ENCODE results near the gene E4F1.

GRCh38 chr16:2251296-2252111, 28.1 kb downstream of the E4F1 start, which contains the start of gene ECI1:
- peak; percentile 44 to 56 for TF ChIP-seq CTCF (conservative IDR thresholded peaks at IDR 0.05 in 1 of 2, IDR thresholded peaks at IDR 0.05 in 1 of 2; ENCODE audit: low read depth in 1 of 2, low read length in 2 of 2)
- TF ChIP-seq EZH2 (IDR thresholded peaks at IDR 0.05; ENCODE audit: low read length, missing control alignments): no peak

Measured in fibroblast of lung (primary cell).